Stimulated activated CD8-positive, alpha-beta memory T cell treated with anti-CD3 and anti-CD28 coated beads, Interleukin-7, amount 100 ng/mL, for 48 hours (primary cell): Measurements from ENCODE around the gene LTC4S.

Experiments used
- DNase-seq, 2 donors: peaks; one replicate each; pipeline ENCODE4 v3.0.0-alpha.2; 2020; ENCODE audit warnings: low read depth in 1 of 2; ENCODE audit errors: extremely low read depth in 1 of 2

Gene LTC4S

DNA sequence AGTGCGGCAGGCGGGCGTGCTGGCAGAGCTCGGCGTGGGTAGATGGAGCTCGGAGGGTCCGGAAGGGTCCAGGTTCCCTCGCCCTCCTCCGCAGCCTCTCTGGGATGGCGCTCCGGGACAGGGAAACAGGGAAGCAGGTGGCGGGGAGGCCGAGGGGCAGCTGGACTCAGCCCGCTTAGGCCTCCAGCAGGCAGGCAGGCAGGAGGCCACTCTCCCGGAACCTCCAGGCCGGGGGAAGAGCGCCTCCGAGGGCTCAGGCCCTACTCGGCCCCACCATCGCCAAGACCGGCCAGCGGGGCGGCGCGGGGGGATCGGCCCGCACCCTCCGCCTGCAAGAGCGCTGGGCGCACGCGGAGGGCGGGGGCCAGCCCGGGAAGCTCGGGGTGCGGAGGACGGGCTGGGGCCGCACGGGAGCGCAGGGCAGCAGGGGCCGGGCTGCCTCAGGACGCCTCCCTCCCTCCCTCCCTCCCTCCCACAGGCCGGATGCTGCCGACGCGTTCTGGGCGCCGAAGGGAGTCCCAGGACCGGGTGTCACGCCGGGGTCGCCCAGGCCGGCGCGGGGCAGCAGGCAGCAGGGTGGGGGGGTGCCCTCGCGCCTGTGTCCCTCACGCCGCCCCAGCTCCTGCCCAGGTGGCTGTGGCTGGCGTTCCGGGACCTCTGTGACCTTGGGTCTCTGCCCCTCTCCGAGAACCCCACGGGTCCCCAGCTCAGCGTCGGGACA is 11.9 kb downstream of the LTC4S start:
- DNase-seq = no peak

DNA sequence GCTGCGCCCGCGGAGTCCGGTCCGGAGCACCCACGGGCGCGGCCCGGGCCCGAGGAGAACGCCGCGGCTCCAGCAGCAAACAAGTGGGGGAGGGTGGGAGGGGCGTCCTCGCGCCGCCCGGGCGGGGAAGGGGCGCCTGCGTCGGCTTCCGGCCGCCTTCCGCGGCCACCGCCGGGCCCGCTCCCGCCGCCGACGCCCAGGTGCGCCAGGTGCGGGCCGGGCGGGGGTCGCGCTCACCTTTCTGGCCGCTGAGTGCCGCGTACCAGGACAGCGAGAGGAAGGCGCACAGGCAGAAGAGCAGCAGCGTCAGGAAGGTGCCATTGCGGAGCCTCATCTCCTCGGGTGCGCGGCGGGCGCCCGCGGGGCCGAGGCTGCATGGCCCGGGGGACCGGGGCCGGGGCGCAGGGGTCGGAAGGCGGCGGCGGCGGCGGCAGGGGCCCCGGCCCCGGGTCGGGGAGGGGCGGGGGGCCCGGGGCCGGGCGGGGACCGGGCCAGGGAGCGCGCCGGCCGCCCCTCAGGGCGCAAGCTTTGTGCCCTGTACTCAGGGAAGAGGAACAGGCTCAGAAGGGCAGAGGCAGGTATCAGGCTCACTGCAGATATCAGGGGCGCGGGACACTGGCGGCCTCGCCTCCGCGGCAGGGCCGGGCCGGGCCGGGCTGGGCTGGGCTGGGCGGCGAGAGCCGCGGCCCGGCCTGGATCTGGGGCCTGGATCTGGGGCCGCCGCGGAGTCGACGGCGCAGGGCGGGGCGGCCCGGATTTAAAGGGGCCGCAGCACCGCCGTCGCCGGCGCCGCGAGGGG is 12.7 kb downstream of the LTC4S start, which contains the start of gene MGAT4B:
MGAT4B (minus strand) TSS at position 617 of the 799 bp plus-strand sequence; CDS start at position 334, 283 bp downstream.
- DNase-seq = no peak

DNA sequence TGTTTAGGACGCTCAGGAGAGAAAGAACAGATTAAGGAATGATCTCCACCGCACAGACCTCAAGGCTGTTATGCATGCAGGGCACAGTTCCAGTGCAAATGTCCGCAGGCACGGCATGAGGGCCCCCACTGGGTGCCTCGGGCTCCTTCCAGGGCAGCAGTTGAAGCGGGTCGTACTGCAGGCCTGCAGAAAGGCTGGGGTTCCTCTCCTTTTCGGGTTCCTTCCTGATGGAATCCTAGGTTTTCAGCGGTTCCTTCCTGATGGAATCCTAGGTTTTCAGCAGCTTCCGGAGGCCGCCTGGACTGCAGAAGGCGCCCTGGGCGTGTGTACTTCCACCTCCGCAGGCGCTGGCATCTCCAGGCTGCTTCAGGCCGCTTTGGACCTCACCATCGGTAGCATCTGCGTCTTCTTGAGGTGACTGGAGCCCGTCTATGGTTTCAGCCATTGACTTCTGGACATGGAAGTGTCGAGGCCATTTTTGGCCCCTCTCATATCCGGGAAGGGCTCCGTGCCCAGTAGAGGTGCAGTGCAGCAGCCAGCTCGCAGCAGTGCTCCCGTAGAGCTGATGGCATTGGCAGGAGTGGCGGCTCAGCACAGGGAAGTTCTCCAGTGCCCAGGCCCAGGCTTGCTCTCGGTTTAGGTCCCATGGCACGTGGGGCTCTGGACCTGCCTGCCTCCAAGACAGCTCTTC is 18.5 kb downstream of the LTC4S start:
- DNase-seq = no peak

GRCh38 chr5:179812997-179813607 is 19.3 kb downstream of the LTC4S start:
- no peak for DNase-seq

DNA sequence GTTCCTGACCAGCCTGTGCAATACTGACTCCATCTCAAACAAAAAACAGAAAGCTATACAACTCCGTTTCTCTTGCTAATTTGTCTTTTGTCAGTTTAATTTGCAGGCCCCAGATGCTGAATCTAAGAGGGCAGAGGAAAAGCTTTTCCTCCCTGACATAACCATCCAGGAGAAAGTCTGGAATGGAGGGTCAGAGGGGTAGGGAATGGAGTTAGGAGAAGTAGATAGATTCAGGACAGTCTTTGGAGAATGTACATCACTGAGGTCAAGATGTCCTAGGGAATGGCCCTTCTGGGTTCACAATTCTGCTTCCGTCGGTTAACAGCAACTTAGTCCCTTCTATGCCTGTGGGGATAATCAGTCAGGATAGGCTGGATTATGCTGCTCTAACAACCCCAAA is 20.3 kb downstream of the LTC4S start:
- DNase-seq = no peak

DNA sequence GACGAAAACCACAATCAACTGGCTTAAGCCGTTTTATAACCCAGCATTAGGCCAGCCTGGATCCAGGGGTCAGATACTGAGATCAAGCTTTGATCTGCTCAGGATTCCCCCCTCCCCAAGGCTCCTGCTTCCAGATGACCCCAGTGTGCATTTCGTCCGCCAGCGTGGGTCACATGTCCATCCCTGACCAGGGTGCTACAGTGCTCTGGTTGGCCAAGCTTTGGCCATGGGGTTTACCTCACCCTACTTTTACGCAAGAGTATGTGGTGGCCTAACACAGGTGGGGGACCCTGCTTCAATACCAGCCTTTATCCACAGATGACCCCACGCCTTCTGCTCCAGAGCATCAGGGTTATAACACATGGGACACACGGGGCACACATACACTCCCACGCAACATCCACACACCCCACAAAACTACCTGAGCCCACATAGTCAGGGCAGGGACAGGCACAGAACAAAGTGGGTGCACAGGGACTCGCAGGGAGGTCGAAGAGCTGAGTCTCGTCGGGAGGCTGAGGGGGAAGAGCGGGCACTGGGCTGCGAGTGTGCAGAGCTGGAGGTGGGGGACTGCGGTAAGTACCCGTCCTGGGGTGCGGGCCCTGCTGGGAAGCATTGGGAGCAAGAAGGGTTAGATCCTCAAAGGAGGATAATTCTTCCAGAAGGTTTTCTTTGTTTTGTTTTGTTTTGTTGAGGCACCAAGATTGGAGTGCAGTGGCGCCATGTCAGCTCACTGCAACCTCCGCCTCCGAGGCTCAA is 21.9 kb downstream of the LTC4S start:
- no peak for DNase-seq

DNA sequence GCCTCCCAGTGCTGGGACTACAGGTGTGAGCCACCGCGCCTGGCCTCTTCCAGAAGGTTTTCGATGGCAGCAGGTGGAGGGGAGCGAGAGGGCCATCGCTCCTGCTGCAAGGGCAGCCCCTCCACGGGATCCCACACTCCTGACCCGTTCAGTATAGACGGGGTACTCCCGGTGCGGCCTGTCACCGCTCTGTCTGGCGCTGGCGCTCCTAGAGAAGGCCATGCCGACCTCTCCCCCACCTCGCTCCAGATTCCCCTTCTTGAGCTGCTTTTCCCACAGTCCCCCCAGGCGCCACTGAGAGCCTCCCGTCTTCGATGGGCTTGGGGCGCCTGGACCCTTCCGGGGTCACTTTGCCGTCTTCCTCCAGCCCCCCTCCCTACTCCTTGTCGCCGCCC is 22.6 kb downstream of the LTC4S start:
- no peak for DNase-seq

- no peak for DNase-seq
These were observed 23.1 kb downstream of the LTC4S start for GRCh38 chr5:179816796-179817469.

- DNase-seq = no peak
These were observed 23.7 kb downstream of the LTC4S start for GRCh38 chr5:179817470-179817840.

DNA sequence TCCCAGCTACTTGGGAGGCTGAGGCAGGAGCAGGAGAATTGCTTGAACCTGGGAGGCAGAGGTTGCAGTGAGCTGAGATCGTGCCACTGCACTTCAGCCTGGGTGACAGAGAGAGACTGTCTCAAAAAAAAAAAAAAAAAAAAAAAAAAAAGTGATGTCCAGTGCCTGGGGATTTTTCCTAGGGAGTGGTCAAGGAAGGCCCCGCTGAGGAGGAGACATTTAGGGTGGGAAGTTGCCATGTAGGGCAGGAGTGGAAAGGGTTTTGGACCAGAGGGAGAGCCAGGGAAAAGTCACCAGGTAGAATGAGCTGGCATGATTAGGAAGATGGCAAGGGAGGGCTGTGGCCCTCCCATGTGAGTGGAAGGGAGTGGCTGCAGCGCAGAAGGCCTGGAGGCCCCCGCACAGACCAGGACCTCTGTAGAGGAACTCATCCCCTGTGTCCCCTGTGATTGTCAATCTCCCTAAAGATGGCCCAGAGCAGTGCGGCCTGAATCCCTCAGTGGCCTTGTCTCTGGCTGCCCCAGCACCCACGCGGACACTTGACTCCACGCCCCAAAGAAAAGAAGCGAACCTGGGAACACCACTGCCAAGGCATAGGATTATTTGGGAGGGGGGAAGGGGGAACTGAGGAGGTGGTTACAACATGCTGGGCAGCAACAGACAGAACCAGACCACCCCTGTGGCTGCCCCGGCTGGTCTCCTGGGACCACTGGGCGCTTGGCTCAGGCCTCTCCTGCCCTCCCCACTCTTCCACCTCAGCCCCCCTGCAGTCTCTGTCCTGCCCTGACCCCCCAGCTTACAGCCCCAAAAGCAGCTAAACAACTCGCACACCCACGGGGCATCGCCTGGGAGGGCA is 24.3 kb downstream of the LTC4S start:
- no peak for DNase-seq

DNA sequence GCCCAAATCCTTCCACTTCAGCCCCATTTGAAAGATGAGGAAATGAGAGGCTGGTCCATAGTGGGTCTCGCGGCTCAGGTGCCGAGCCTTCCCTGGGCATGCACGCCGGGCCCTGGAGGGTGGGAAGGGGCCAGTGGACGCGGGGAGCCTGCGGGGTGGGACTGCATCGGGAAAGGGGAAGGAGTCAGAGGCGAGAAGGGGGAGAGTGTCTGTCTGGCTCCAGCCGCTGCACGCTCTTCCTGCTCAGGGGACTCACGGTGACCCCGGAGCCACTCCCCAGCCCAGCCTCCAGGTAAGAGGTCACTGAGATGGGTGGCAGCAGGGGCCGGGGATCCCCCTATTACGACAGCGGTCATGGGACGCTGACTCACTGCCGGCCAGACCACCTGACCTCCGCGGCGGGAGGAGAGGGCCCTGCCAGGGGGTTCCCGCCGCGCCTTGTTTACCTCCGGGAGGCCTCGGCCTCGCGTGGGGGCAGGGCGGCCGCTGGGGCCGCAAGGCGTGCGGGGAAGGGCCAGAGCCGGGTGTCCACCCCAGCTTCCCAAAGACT is 25.0 kb downstream of the LTC4S start:
- DNase-seq = peak; percentile 81 to 86

GRCh38 chr5:179819296-179820126 is 25.7 kb downstream of the LTC4S start:
- no peak for DNase-seq

GRCh38 chr5:179820127-179820482 is 26.3 kb downstream of the LTC4S start:
- DNase-seq = no peak

GRCh38 chr5:179820483-179821297 is 26.9 kb downstream of the LTC4S start, which contains the start of gene SQSTM1:
SQSTM1 (plus strand) TSS chr5:179820905; CDS start chr5:179820937, 32 bp downstream.
- DNase-seq = peak in 1 of 2 donors; percentile 70

DNA sequence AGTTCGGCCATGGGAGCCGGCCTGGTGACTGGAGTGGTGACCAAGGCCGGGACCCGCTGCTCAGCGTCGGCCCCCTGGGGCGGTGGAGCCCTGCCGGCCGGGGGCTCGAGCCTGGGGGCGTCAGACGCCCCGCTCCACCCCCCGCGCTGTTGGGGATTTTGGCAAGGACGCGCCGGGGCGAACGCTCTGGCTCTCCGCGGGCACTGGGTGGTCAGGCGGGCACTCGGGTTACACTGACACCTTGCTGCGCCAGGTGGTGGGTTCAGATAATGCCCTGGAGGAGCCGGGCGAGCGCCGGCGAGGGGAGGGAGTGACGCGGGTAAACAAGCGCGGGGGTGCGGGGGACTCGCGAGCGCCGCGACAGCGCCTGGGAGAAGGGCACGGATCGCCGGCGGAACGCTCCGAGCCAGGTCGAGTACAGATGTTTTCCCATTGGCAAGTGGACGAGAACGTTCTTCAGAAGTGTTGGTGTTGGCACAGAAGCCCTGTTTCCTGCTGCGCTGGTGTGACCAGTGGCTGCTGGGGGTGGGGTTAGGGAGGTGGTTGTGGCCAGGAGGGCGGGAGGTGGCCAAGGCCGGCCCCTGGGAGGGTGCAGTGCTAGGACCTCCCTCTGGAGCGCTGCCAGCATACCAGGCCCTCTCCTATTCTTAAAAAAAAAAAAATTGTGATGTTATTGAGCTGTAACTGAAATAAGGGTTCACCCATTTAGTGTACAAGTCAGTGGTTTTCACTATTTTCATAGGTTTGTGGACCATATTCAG is 27.7 kb downstream of the LTC4S start:
- peak; percentile 66 to 79 for DNase-seq

DNA sequence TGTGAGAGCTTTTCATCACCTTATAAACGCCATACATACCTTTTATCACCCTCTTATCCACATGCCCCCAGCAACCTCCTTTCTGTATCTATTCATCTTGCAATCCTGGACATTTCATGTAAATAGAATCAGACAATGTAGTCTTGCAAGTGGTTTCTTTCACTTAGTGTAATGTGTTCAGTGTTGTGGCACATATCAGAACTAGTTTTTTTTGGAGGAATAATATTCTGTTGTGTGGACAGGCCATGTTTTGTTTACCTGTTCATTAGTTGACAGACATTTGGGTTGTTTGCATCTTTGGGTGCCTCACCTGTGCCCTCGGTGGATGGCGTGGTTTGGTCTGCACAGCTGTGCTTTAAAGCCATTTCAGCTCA is 28.3 kb downstream of the LTC4S start:
- no peak for DNase-seq
